Stimulated activated naive CD4-positive, alpha-beta T cell treated with Interleukin-2 at 50 U/mL for 16 hours (primary cell): ENCODE results near the gene SDCCAG8.

ENCODE experiments used
- DNase-seq: peaks from one replicate; lab custom pipeline; 2025; lab: John Stamatoyannopoulos, UW

The SDCCAG8 gene

GRCh38 chr1:243420016-243420945 is 164.4 kb downstream of the SDCCAG8 start:
- no peak for DNase-seq

- no peak for DNase-seq
These were observed 165.3 kb downstream of the SDCCAG8 start for GRCh38 chr1:243420946-243421685.

GRCh38 chr1:243421784-243422183 is 165.9 kb downstream of the SDCCAG8 start:
- DNase-seq = peak; percentile 23

GRCh38 chr1:243422362-243422761 is 166.5 kb downstream of the SDCCAG8 start:
- no peak for DNase-seq

DNA sequence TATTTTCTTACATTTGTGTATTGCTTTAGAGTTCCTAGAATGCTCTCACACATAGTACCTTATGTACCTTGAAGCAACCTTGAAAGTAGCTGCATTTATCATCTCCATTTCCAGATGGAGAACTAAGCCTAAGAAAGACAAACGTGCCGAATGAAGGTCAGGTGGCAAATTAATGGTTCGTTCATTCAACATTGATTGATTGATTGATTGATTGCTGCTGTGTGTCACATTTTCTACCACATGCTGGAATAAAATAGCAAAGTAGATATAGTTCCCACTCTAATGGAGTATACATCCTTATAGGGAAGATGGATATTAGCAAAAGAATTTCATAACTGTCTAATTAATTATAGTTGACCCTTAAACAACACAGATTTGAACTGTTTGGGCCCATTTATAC is 172.2 kb downstream of the SDCCAG8 start:
- no peak for DNase-seq

DNA sequence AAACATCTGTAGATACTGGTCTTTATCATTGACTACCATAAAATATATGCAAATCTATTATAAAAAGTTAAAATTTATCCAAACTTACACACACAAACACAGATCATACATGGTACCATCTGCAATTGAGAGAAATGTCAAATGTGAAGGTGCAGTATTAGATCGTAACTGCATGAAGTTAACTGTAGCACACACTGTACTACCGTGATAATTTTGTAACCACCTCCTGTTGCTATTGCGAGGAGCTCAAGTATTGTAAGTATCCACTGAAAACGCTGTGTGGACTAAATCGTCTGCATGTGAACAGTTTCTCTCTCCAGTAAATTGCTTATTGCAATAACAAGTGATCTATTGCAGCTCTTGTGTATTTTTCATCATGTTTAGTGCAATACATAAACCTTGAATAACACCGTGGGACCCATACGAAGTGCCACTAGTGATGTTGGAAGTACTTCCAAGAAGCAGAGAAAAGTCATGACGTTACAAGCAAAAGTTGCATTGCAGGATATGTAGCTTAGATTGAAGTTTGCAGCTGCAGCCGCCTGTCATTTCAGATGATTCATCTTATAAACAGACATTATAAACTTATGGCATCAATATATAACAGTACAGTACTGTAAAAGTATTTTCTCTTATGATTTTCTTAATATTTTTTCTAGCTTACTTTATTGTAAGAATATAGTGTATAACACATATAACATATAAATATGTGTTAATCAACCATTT is 172.9 kb downstream of the SDCCAG8 start:
- no peak for DNase-seq

- DNase-seq = no peak
These were observed 175.8 kb downstream of the SDCCAG8 start for GRCh38 chr1:243431591-243431990.

GRCh38 chr1:243432136-243432535 is 176.3 kb downstream of the SDCCAG8 start:
- no peak for DNase-seq

DNA sequence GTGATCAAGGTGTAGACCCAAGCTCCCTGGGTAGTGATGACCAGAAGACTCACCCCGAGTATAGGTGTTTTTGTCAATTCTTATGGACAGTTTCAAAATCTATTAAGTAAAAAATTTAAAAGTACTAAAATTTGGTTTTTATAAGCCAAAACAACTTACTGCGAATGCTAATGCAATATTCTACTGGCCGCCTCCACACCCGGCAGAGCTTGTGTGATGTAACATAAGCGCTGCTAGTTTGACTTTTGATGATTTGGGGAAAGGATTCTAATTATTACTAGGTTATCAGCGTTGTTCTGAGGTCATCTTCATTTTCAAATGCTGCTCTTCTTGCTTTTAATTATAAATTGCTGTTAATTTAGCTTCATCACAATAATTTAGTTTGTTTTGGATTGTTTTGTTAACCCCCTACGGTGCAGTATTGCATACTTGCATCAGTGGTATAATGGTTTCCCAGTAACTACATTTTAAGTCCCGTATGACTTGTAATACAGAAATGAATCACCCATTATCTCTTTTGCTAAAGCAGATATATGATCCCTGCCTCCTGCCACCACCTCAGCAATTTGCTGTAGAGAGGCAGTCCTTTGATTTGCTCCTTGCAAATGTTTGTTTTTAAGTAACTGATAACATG is 178.0 kb downstream of the SDCCAG8 start:
- DNase-seq = no peak

DNA sequence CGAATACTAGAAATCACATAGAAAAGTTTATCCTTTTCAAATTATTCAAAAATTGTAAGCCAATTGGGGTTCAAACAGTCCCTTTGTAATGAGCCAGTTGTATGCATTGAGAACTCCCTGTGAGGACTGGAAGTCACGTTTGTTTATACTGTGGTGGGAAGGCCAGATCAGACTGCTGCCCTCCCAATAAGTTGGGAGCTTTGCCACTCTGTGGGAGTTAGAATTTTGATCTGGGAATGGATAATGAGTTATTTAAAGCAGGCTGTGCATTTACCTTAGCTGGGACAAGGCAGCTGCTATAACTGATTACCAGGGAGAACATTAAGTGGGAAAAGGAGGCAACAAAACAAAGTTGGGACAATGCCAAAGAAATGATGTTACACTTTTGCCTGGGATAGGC is 178.8 kb downstream of the SDCCAG8 start:
- DNase-seq = no peak

- no peak for DNase-seq
These were observed 180.0 kb downstream of the SDCCAG8 start for GRCh38 chr1:243435836-243436235.

DNA sequence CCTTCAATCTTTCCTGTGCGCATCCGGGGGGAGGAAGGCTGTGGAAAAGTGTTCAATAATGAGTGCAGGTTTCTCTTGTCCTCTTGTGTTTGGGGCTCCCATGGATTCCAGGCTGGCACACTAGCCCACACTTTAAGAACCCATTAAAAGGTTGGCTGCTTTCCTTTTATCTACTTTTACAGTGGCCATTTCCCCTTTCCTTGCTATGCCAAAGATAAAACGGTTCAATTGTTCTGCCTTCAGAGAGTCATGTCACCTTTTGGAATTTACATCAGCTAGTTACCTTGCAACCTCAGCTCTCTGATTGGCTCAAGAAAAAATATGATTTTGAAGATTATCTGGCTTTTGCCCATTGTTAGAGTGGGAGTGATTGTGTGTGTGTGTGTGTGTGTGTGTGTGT is 182.3 kb downstream of the SDCCAG8 start:
- no peak for DNase-seq

- no peak for DNase-seq
These were observed 183.0 kb downstream of the SDCCAG8 start for GRCh38 chr1:243438815-243439214.

GRCh38 chr1:243440406-243440805 is 184.6 kb downstream of the SDCCAG8 start:
- no peak for DNase-seq

GRCh38 chr1:243441601-243442000 is 185.8 kb downstream of the SDCCAG8 start:
- no peak for DNase-seq

- no peak for DNase-seq
These were observed 187.7 kb downstream of the SDCCAG8 start for GRCh38 chr1:243443557-243443956.

GRCh38 chr1:243447347-243447746 is 191.5 kb downstream of the SDCCAG8 start:
- no peak for DNase-seq

DNA sequence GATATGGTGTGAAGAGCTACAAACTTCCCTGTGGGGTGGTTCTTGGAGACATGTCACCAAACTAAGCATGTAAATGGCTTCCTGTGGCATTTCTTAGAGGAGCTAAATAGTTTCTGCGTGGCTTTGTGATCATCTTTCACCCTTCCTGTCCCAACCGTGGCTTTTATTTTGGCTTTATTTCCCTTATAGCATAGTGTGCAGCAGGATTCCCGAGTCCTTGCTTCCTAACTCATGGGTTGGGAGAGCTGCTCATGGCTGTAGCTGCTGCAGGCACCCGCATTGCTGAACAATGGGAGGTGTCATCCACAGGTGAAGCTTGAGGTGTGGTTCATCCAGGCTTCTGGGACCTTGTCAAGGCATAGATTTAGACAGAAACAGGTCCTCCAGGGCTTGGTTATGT is 192.0 kb downstream of the SDCCAG8 start:
- DNase-seq = no peak

GRCh38 chr1:243449373-243449772 is 193.5 kb downstream of the SDCCAG8 start:
- DNase-seq = no peak

- DNase-seq = no peak
These were observed 196.3 kb downstream of the SDCCAG8 start for GRCh38 chr1:243452092-243452491.

- no peak for DNase-seq
These were observed 198.6 kb downstream of the SDCCAG8 start for GRCh38 chr1:243454328-243454997.
